NB4 (cell line): Measurements from ENCODE around the gene GBP1.

Experiments used
- CTCF ChIP-seq: IDR thresholded peaks from one replicate; pipeline ENCODE4 v1.5.1; 2012; ENCODE audit warnings: low read depth, low read length
- MAX ChIP-seq: IDR thresholded peaks from 2 replicates; pipeline ENCODE4 v1.6.1; 2011; ENCODE audit warnings: low read depth, low read length
- POLR2A ChIP-seq: IDR thresholded peaks from 2 replicates; pipeline ENCODE4 v1.6.1; 2011; ENCODE audit warnings: mild to moderate bottlenecking; ENCODE audit not compliant: insufficient read length; ENCODE audit errors: extremely low read depth

GRCh38 chr1:89043940-89044339, 21.1 kb downstream of the GBP1 start:
- TF ChIP-seq CTCF (no peak), POLR2A (no peak), MAX (no peak)
